Measurements from ENCODE around the gene B4GALNT4. TPM values are rescaled to one million over a fixed set of nuclear protein-coding genes. Genes with fewer than 3 reads are reported as not detected.

Gene B4GALNT4
- total and polyA plus RNA-seq, 2 of the 13 experiments (the other 11 are each of a cell fraction or from before 2014, with no cell fraction given): 30.5 to 50.1 TPM

DNA sequence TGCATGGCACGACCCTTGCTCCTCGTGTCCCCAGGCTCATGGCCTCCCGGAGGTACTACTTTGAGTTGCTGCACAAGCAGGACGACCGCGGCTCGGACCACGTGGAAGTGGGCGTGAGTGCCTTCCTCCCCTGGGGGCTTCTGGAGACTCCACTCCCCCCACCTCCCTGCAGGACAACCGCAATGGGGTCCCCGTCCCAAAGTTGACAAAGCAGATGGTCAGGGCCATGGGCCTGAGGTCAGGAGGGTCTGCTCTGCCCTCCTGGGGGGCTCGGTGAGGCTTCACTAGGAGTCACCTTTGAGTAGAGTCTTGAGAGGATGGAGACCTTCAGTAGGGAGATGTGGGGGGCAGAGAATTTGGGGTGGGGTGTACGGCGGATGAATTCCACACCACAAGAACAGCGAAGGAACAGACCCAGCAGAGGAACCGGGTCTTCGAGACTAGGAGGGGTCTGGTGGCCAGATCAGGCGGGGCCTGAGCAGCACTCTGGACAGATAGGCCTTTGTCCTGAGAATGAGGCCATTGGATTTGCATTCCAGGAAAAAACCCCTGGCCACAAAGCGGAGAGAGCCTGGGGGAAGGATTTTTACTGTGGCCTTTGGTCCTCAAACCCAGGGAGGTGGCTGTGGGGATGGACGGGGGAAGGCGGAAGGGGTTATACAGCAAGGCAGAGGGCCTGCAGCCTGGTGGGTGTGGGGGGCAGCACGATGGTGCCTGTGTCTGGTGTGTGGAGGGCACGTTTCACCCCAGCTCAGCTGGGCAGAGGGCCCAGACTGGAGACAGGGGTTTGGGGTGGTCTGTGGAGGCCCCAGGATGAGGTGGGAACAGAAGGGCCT is 4.6 kb downstream of the B4GALNT4 start (continued):
- TF ChIP-seq, protein P1, sequence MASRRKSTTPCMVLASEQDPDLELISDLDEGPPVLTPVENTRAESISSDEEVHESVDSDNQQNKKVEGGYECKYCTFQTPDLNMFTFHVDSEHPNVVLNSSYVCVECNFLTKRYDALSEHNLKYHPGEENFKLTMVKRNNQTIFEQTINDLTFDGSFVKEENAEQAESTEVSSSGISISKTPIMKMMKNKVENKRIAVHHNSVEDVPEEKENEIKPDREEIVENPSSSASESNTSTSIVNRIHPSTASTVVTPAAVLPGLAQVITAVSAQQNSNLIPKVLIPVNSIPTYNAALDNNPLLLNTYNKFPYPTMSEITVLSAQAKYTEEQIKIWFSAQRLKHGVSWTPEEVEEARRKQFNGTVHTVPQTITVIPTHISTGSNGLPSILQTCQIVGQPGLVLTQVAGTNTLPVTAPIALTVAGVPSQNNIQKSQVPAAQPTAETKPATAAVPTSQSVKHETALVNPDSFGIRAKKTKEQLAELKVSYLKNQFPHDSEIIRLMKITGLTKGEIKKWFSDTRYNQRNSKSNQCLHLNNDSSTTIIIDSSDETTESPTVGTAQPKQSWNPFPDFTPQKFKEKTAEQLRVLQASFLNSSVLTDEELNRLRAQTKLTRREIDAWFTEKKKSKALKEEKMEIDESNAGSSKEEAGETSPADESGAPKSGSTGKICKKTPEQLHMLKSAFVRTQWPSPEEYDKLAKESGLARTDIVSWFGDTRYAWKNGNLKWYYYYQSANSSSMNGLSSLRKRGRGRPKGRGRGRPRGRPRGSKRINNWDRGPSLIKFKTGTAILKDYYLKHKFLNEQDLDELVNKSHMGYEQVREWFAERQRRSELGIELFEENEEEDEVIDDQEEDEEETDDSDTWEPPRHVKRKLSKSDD (CRISPR knock-in tag; IDR thresholded peaks at IDR 0.05; ENCODE audit: low read depth): 0 out of 2 replicates have a peak, but pooled peaks have one; percentile 39
- TF ChIP-seq KAT8 (CRISPR knock-in tag; IDR thresholded peaks at IDR 0.05) (peak; percentile 37; the same call in 1 of the 2 replicates), ARID2 (CRISPR knock-in tag; IDR thresholded peaks at IDR 0.05; ENCODE audit: borderline replicate concordance) (no peak), POLR2A (IDR thresholded peaks at IDR 0.05; ENCODE audit: insufficient read depth in 1 of 2, low read depth in 2 of 2, low read length in 2 of 2) (peak; percentile 23 to 41; a peak in 1 of 4 replicates), ZNF143 (CRISPR knock-in tag; IDR thresholded peaks at IDR 0.05) (no peak), ZNF713 (CRISPR knock-in tag; IDR thresholded peaks at IDR 0.05) (no peak), ZFP90 (CRISPR knock-in tag; IDR thresholded peaks at IDR 0.05; ENCODE audit: borderline replicate concordance) (no peak), HNF4G (IDR thresholded peaks at IDR 0.05; ENCODE audit: borderline replicate concordance, low read depth, low read length) (peak; percentile 76), HNF4G (CRISPR knock-in tag; IDR thresholded peaks at IDR 0.05; ENCODE audit: borderline replicate concordance, low read depth) (peak; percentile 72; the same call in 1 of the 2 replicates), ETV6 (CRISPR knock-in tag; conservative IDR thresholded peaks at IDR 0.05) (0 out of 2 replicates have a peak, but pooled peaks have one; percentile 18), ZNF605 (CRISPR knock-in tag; IDR thresholded peaks at IDR 0.05) (no peak), ZNF790 (CRISPR knock-in tag; IDR thresholded peaks at IDR 0.05; ENCODE audit: borderline replicate concordance) (no peak), TAF1 (CRISPR knock-in tag; IDR thresholded peaks at IDR 0.05) (peak; percentile 21; the same call in 1 of the 2 replicates), ZMAT3 (CRISPR knock-in tag; conservative IDR thresholded peaks at IDR 0.05) (no peak), MAZ (IDR thresholded peaks at IDR 0.05; ENCODE audit: borderline replicate concordance, low read depth, low read length) (no peak), MAZ (CRISPR knock-in tag; IDR thresholded peaks at IDR 0.05; ENCODE audit: low read depth) (0 out of 2 replicates have a peak, but pooled peaks have one; percentile 34), ZNF780A (CRISPR knock-in tag; IDR thresholded peaks at IDR 0.05) (no peak), KMT2A (CRISPR knock-in tag; IDR thresholded peaks at IDR 0.05) (no peak), CEBPG (CRISPR knock-in tag; IDR thresholded peaks at IDR 0.05) (no peak)
- TF ChIP-seq, protein P2, sequence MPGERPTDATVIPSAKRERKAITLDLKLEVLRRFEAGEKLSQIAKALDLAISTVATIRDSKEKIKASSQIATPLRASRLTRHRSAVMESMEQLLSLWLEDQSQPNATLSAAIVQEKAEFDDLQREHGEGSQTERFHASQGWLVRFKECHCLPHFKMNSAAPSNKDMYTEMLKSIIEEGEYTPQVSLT (CRISPR knock-in tag; IDR thresholded peaks at IDR 0.05; ENCODE audit: borderline replicate concordance, low read depth): no peak
- TF ChIP-seq, protein P3, sequence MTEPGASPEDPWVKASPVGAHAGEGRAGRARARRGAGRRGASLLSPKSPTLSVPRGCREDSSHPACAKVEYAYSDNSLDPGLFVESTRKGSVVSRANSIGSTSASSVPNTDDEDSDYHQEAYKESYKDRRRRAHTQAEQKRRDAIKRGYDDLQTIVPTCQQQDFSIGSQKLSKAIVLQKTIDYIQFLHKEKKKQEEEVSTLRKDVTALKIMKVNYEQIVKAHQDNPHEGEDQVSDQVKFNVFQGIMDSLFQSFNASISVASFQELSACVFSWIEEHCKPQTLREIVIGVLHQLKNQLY (CRISPR knock-in tag; IDR thresholded peaks at IDR 0.05): no peak
- TF ChIP-seq, protein P4, sequence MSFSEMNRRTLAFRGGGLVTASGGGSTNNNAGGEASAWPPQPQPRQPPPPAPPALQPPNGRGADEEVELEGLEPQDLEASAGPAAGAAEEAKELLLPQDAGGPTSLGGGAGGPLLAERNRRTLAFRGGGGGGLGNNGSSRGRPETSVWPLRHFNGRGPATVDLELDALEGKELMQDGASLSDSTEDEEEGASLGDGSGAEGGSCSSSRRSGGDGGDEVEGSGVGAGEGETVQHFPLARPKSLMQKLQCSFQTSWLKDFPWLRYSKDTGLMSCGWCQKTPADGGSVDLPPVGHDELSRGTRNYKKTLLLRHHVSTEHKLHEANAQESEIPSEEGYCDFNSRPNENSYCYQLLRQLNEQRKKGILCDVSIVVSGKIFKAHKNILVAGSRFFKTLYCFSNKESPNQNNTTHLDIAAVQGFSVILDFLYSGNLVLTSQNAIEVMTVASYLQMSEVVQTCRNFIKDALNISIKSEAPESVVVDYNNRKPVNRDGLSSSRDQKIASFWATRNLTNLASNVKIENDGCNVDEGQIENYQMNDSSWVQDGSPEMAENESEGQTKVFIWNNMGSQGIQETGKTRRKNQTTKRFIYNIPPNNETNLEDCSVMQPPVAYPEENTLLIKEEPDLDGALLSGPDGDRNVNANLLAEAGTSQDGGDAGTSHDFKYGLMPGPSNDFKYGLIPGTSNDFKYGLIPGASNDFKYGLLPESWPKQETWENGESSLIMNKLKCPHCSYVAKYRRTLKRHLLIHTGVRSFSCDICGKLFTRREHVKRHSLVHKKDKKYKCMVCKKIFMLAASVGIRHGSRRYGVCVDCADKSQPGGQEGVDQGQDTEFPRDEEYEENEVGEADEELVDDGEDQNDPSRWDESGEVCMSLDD (CRISPR knock-in tag; IDR thresholded peaks at IDR 0.05; ENCODE audit: borderline replicate concordance): 0 out of 2 replicates have a peak, but pooled peaks have one; percentile 33
